ENCODE results near the gene AHI1. TPM values are rescaled to one million over a fixed set of nuclear protein-coding genes. Genes with fewer than 3 reads are reported as not detected.

AHI1 gene
- total and polyA plus RNA-seq, 2 of the 13 experiments (the other 11 are each of a cell fraction or from before 2014, with no cell fraction given), result 7.2 to 18.6 TPM

GRCh38 chr6:135479601-135480000, 17.9 kb downstream of the AHI1 start (continued):
- TF ChIP-seq, protein P1, sequence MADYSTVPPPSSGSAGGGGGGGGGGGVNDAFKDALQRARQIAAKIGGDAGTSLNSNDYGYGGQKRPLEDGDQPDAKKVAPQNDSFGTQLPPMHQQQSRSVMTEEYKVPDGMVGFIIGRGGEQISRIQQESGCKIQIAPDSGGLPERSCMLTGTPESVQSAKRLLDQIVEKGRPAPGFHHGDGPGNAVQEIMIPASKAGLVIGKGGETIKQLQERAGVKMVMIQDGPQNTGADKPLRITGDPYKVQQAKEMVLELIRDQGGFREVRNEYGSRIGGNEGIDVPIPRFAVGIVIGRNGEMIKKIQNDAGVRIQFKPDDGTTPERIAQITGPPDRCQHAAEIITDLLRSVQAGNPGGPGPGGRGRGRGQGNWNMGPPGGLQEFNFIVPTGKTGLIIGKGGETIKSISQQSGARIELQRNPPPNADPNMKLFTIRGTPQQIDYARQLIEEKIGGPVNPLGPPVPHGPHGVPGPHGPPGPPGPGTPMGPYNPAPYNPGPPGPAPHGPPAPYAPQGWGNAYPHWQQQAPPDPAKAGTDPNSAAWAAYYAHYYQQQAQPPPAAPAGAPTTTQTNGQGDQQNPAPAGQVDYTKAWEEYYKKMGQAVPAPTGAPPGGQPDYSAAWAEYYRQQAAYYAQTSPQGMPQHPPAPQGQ (CRISPR knock-in tag; IDR thresholded peaks at IDR 0.05; ENCODE audit: borderline replicate concordance), result no peak

GRCh38 chr6:135478626-135479025, 18.9 kb downstream of the AHI1 start:
- BruUV-seq (replicated peaks), result no TSS peak
- no peak overlapping the region for H3K9ac ChIP-seq (ENCODE audit: insufficient read depth, low read depth, low read length)
- H3K4me1 ChIP-seq (ENCODE audit: insufficient read depth, low read length), result no peaks in the 10 kb centered on the region
- DNase-seq (ENCODE audit: low spot score) (no peak), FAIRE-seq (no peak), ATAC-seq (no peak)
- H2AFZ ChIP-seq (ENCODE audit: low read length), result no peak overlapping the region
- in situ Hi-C loops (cut with HindIII; ENCODE audit: extremely low pct_ligation_motif_present, low pct_unique_long_range_greater_than_20kb), result no loop called here
- H3K9me3 ChIP-seq (ENCODE audit: low read length), result peaks cover 55% of the 10 kb centered on the region
- no peaks in the 10 kb centered on the region for H3K27me3 ChIP-seq (ENCODE audit: control insufficient read depth in 1 of 2, insufficient read depth in 2 of 2, low read length in 2 of 2)
- no peaks in the 10 kb centered on the region for H3K79me2 ChIP-seq (ENCODE audit: insufficient read depth, low read length)
- no peak for TF ChIP-seq FOXK1 (CRISPR knock-in tag; IDR thresholded peaks at IDR 0.05; ENCODE audit: borderline replicate concordance, low read depth)
- no peak for TF ChIP-seq HMGA1 (CRISPR knock-in tag; conservative IDR thresholded peaks at IDR 0.05)
- H4K20me1 ChIP-seq (ENCODE audit: insufficient read depth, low read length), result no peaks in the 10 kb centered on the region
- H3K4me2 ChIP-seq (ENCODE audit: low read depth, low read length), result no peak overlapping the region
- ChIA-PET POLR2A (no interaction called here), CTCF (ENCODE audit: low intra/inter-chr PET ratio, low total read pairs) (no interaction called here)
- no peak overlapping the region for H3K4me3 ChIP-seq (replicated peaks in 1 of 3; ENCODE audit: insufficient read depth in 1 of 3, low read depth in 2 of 3, low read length in 3 of 3)
- H3K27ac ChIP-seq (ENCODE audit: extremely low read length, insufficient read depth, low read length), result no peak overlapping the region
- intact Hi-C loops (cut with micrococcal nuclease; ENCODE audit: unreplicated experiment), result no loop called here
- H3K36me3 ChIP-seq (replicated peaks in 1 of 2; ENCODE audit: control insufficient read depth in 1 of 2, insufficient read depth in 2 of 2, low read length in 2 of 2), result peaks cover 4 to 13% of the 10 kb centered on the region in 2 experiments; a peak in 4 of 5 replicates

DNA sequence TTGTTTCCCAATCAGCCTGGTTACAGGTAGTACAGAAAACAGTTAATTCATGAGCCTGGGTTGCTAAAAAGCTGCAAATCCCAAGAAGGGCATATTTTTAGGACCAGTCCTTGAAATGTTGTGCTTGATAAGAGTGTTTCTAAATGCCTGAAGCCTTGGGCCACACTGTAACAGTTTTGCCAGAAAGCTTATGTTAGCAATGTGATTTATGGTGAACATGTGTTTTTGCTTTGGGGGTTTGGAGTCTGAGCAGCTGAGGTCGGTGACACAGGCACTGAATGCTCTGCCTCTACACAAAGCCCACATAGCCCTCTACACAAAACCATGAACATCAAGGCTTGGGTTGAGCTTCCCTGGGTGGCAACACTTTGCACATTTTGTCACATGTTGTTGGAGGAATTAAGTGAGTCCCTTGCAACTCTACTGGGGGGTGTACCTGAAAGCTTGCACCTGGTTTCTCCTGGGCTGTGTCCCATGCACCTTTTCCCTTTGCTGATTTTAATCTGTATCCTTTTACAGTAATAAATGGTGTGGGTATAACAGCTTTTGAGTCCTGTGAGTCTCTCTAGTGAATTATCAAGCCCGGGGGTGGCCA, 22.2 kb downstream of the AHI1 start:
- CTCF ChIA-PET (ENCODE audit: low intra/inter-chr PET ratio, low total read pairs), result no interaction called here
- FAIRE-seq, result no peak
- 91% methylated on average over 2 of the region's 2 CpGs for WGBS (ENCODE audit: low lambda C conversion rate)
- H3K79me2 ChIP-seq (ENCODE audit: insufficient read depth, low read length), result no peaks in the 10 kb centered on the region
- ATAC-seq, result no peak
- H3K27ac ChIP-seq (ENCODE audit: extremely low read length, insufficient read depth, low read length), result no peak overlapping the region
- intact Hi-C loops (cut with micrococcal nuclease; ENCODE audit: unreplicated experiment) (no loop called here), in situ Hi-C loops (cut with HindIII; ENCODE audit: extremely low pct_ligation_motif_present, low pct_unique_long_range_greater_than_20kb) (no loop called here)
- no peak overlapping the region for H3K9ac ChIP-seq (ENCODE audit: insufficient read depth, low read depth, low read length)
- H3K9me3 ChIP-seq (ENCODE audit: low read length), result peaks cover 23% of the 10 kb centered on the region
- no peaks in the 10 kb centered on the region for H4K20me1 ChIP-seq (ENCODE audit: insufficient read depth, low read length)
- no peak for TF ChIP-seq SMAD9 (CRISPR knock-in tag; IDR thresholded peaks at IDR 0.05)
- TF ChIP-seq IRX3 (CRISPR knock-in tag; IDR thresholded peaks at IDR 0.05; ENCODE audit: borderline replicate concordance, low read depth), result no peak
- no peak for TF ChIP-seq SRF (IDR thresholded peaks at IDR 0.05; ENCODE audit: low read depth, low read length)
- TF ChIP-seq ZNF879 (CRISPR knock-in tag; IDR thresholded peaks at IDR 0.05), result no peak
- TF ChIP-seq ZNF678 (CRISPR knock-in tag; IDR thresholded peaks at IDR 0.05), result no peak
- no peak for TF ChIP-seq PRDM4 (CRISPR knock-in tag; IDR thresholded peaks at IDR 0.05; ENCODE audit: borderline replicate concordance)
- TF ChIP-seq ZNF562 (CRISPR knock-in tag; IDR thresholded peaks at IDR 0.05; ENCODE audit: borderline replicate concordance), result no peak
- TF ChIP-seq ZNF782 (CRISPR knock-in tag; IDR thresholded peaks at IDR 0.05; ENCODE audit: borderline replicate concordance), result no peak
- TF ChIP-seq ZKSCAN1 (IDR thresholded peaks at IDR 0.05; ENCODE audit: low read length), result no peak
- TF ChIP-seq ZFP37 (CRISPR knock-in tag; IDR thresholded peaks at IDR 0.05; ENCODE audit: borderline replicate concordance), result no peak
- DNase-seq (ENCODE audit: low spot score), result no peak
- no TSS peak for BruUV-seq (replicated peaks)
- no peaks in the 10 kb centered on the region for H3K27me3 ChIP-seq (ENCODE audit: control insufficient read depth in 1 of 2, insufficient read depth in 2 of 2, low read length in 2 of 2)
- H3K4me3 ChIP-seq (replicated peaks in 1 of 3; ENCODE audit: insufficient read depth in 1 of 3, low read depth in 2 of 3, low read length in 3 of 3), result no peak overlapping the region
- no peak overlapping the region for H3K4me2 ChIP-seq (ENCODE audit: low read depth, low read length)
- POLR2A ChIA-PET, result no interaction called here
- no peaks in the 10 kb centered on the region for H3K4me1 ChIP-seq (ENCODE audit: insufficient read depth, low read length)
- H2AFZ ChIP-seq (ENCODE audit: low read length), result no peak overlapping the region
- H3K36me3 ChIP-seq (replicated peaks in 1 of 2; ENCODE audit: control insufficient read depth in 1 of 2, insufficient read depth in 2 of 2, low read length in 2 of 2), result peaks cover 2 to 4% of the 10 kb centered on the region in 2 experiments; a peak in 3 of 5 replicates
